ENCODE results near the gene CDH3.

CDH3 gene

DNA sequence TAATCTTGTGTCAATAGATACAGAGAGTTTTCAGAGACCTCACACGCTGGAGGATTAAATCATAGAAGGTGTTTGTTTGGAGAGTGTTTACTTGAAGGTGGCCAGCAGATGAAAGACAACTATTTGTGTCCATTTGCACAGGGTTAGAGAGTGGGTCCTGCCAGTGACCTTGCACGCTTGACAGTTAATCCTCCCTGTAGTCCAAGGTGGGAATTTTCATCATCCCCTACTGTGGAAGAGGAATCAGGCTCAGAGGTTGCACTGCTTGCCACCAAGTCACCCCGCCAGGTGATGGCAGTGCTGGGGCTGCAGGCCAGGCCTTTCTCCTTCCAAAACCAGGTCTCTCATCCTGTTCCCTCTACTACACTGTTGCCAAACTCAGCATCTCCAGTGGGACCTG is 104.3 kb downstream of the CDH3 start:
- Histone ChIP-seq H3K27ac (ENCODE audit: low read length) (no peak overlapping the region), H3K27me3 (ENCODE audit: control insufficient read depth, insufficient read depth, low read length) (no peaks in the 10 kb centered on the region), H3K4me3 (ENCODE audit: low read length) (no peak overlapping the region), H3K4me1 (ENCODE audit: control insufficient read depth, insufficient read depth, low read length) (peaks cover 1% of the 10 kb centered on the region), H3K9me3 (ENCODE audit: control insufficient read depth, insufficient read depth, low read length) (no peaks in the 10 kb centered on the region), H3K36me3 (ENCODE audit: control insufficient read depth, insufficient read depth, low read length) (peaks cover 2% of the 10 kb centered on the region; the same call in 1 of the 2 replicates)
- WGBS (ENCODE audit: insufficient coverage, insufficient read length) = no CpG with 5 or more reads among the region's 3 CpGs
- no peak for DNase-seq (ENCODE audit: low read depth, low spot score)
